Central memory CD8-positive, alpha-beta T cell (primary cell): ENCODE results near the gene LRRC61.

Source experiments
- ATAC-seq: fragments of 150-1000 bp; cut with Tn5 transposase; replicated peaks from 2 replicates; pipeline ENCODE4 v1.10.0; 2022; ENCODE audit warnings: mild to moderate bottlenecking, moderate FRiP score, moderate number of reproducible peaks; ENCODE audit not compliant: poor library complexity, severe bottlenecking; ENCODE audit errors: extremely low read depth
- DNase-seq, 2 donors: peaks; one replicate each; pipeline ENCODE4 v3.0.0; 2021; ENCODE audit warnings: low spot score in 2 of 2
- H3K27ac Mint-ChIP-seq: one replicate; pipeline ENCODE4 v1.8.0; 2022; ENCODE audit warnings: low read depth, mild to moderate bottlenecking, moderate library complexity, mixed read lengths
- H3K27me3 Mint-ChIP-seq: one replicate; pipeline ENCODE4 v1.8.0; 2022; ENCODE audit warnings: mixed read lengths
- H3K36me3 Mint-ChIP-seq: one replicate; pipeline ENCODE4 v1.8.0; 2022; ENCODE audit warnings: mild to moderate bottlenecking, moderate library complexity, mixed read lengths; ENCODE audit not compliant: insufficient read depth
- H3K4me1 Mint-ChIP-seq: one replicate; pipeline ENCODE4 v1.8.0; 2022; ENCODE audit warnings: mixed read lengths
- H3K4me3 Mint-ChIP-seq: one replicate; pipeline ENCODE4 v1.8.0; 2022; ENCODE audit warnings: mild to moderate bottlenecking, moderate library complexity, mixed read lengths
- H3K9me3 Mint-ChIP-seq: one replicate; pipeline ENCODE4 v1.8.0; 2022; ENCODE audit warnings: mixed read lengths

LRRC61 gene

DNA sequence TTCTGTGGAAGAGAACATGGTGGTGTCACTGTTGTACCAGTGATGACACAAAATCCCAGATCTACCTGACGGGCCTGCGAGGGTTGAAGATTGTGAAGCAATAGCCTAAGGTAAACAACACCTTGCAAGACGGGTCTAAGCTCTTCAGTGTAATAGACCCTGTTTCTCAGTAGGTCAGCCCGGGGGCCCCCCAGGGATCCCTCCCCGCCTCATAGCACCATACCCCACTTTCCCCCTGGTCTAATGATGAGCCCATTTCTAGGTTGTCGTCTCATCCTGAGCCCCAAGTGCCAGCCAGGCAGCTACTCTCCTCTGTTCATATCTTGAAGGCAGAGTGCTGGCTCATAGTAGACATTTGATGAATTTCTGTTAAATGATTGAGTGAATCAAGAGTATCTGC, 2.7 kb downstream of the LRRC61 start:
- DNase-seq, result no peak
- Mint-ChIP-seq H3K4me1 (peaks cover 38% of the 10 kb centered on the region), H3K4me3 (no peak overlapping the region), H3K36me3 (peaks cover 22% of the 10 kb centered on the region), H3K27ac (no peak overlapping the region), H3K27me3 (no peaks in the 10 kb centered on the region), H3K9me3 (no peaks in the 10 kb centered on the region)
- no peak for ATAC-seq

GRCh38 chr7:150326657-150327268, 3.6 kb downstream of the LRRC61 start:
- DNase-seq (no peak), ATAC-seq (no peak)
- H3K27ac Mint-ChIP-seq, result no peak overlapping the region
- peaks cover 32% of the 10 kb centered on the region for H3K4me1 Mint-ChIP-seq
- no peaks in the 10 kb centered on the region for H3K27me3 Mint-ChIP-seq
- H3K36me3 Mint-ChIP-seq, result peaks cover 25% of the 10 kb centered on the region
- H3K9me3 Mint-ChIP-seq, result no peaks in the 10 kb centered on the region
- no peak overlapping the region for H3K4me3 Mint-ChIP-seq

GRCh38 chr7:150327308-150327707, 4.2 kb downstream of the LRRC61 start:
- no peaks in the 10 kb centered on the region for H3K27me3 Mint-ChIP-seq
- H3K4me3 Mint-ChIP-seq, result no peak overlapping the region
- H3K36me3 Mint-ChIP-seq, result peaks cover 25% of the 10 kb centered on the region
- H3K9me3 Mint-ChIP-seq, result no peaks in the 10 kb centered on the region
- no peak overlapping the region for H3K27ac Mint-ChIP-seq
- peaks cover 26% of the 10 kb centered on the region for H3K4me1 Mint-ChIP-seq
- ATAC-seq (no peak), DNase-seq (no peak)

- H3K27me3 Mint-ChIP-seq, result no peaks in the 10 kb centered on the region
- peak; percentile 10 for ATAC-seq
- H3K36me3 Mint-ChIP-seq, result peaks cover 25% of the 10 kb centered on the region
- no peak overlapping the region for H3K27ac Mint-ChIP-seq
- H3K4me1 Mint-ChIP-seq, result peaks cover 9% of the 10 kb centered on the region
- DNase-seq, result no peak
- no peaks in the 10 kb centered on the region for H3K9me3 Mint-ChIP-seq
- no peak overlapping the region for H3K4me3 Mint-ChIP-seq
These were observed 6.4 kb downstream of the LRRC61 start for GRCh38 chr7:150329331-150330120.

DNA sequence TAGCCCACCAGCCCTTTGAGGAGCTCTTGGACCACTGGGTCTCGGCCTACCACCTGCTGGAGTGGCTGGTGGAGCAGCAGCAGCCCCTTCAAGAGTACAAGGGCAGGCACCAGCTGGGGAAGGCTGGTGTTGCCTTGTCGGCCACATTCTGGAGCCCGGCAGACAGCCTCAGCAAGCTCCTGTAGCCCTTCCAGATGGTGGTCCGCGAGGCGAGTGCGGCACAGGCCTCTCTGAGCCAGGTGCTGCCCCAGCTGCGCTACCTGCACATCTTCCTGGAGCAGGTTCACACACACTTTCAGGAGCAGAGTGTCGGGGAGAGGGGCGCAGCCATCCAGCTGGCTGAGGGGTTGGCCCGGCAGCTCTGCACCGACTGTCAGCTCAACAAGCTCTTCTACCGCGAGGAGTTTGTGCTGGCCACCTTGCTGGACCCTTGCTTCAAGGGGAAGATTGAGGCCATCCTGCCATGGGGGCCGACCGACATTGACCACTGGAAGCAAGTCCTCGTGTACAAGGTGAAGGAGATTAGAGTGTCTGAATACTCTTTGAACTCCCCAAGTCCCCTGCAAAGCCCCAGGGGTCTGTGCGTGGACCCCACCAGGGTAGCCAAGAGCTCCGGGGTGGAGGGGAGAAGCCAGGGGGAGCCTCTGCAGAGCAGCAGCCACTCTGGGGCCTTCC, 7.2 kb downstream of the LRRC61 start:
- Mint-ChIP-seq H3K4me1 (peaks cover under 1% of the 10 kb centered on the region), H3K27me3 (no peaks in the 10 kb centered on the region), H3K4me3 (no peak overlapping the region), H3K27ac (no peak overlapping the region), H3K36me3 (peaks cover 23% of the 10 kb centered on the region), H3K9me3 (no peaks in the 10 kb centered on the region)
- ATAC-seq (no peak), DNase-seq (no peak)

DNA sequence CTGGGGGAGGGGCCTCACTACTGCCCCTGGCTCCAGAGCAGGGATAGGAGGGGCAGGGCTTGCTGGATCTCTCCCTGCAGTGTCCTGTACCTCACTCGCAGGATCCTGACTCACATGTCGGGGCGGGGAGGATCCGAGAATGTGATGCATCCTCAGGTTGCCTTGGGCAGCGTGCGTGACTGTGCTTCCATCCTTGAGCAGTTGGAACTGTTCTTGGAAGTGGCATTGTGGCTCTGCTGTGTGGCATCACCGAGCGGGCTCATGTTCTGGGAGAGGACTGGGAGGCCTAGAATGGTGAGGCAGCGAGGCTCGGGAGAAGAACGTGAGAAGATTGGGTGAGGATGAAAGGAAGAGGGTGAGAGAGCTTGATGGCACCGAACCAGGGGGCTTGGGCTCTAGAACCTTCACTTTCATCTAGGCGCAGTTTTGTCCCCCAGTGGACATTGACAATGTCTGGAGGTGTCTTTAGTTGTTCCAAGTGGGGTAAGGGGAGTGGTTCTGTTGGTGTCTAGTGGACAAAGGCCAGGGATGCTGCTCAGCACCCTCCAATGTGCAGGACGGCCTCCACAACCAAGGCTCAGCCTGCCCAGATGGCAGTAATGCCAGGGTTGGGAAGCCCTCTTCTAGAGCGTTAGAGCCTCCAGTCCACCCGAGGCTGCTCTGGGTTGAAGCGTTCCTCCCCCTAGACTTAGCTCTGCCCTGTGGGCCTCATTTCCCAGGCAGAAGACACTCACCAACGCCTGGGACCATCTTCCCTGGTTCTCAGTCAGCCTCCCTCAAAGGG, 9.9 kb downstream of the LRRC61 start:
- H3K27ac Mint-ChIP-seq, result no peak overlapping the region
- DNase-seq (no peak), ATAC-seq (no peak)
- H3K9me3 Mint-ChIP-seq, result no peaks in the 10 kb centered on the region
- H3K4me3 Mint-ChIP-seq, result no peak overlapping the region
- H3K4me1 Mint-ChIP-seq, result peaks cover 3% of the 10 kb centered on the region
- H3K27me3 Mint-ChIP-seq, result no peaks in the 10 kb centered on the region
- H3K36me3 Mint-ChIP-seq, result peaks cover 12% of the 10 kb centered on the region

GRCh38 chr7:150333659-150334058, 10.5 kb downstream of the LRRC61 start:
- Mint-ChIP-seq H3K27me3 (no peaks in the 10 kb centered on the region), H3K4me1 (peaks cover 5% of the 10 kb centered on the region), H3K36me3 (peaks cover 10% of the 10 kb centered on the region), H3K4me3 (no peak overlapping the region), H3K27ac (no peak overlapping the region), H3K9me3 (no peaks in the 10 kb centered on the region)
- DNase-seq (no peak), ATAC-seq (no peak)

DNA sequence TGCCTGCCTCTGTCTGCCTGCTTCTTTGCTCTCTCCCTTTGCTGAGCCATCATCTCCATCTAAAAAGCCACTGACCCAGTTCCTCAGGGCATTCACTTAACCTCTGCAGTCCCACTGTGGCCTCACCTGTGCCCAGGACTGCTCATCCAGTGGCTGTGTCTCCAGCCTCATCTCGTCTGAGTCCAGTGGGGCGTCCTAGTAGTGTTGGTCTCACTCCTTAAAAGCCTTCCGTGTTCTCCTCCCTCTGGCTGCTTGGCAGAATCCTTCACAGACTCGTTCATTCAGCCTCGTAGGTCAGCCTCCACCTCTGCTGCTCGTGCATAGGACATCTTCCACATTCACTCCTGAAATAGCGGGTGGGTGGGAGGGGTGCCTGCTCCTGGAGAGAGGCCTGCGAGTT, 11.0 kb downstream of the LRRC61 start:
- ATAC-seq (no peak), DNase-seq (no peak)
- no peak overlapping the region for H3K27ac Mint-ChIP-seq
- H3K27me3 Mint-ChIP-seq, result no peaks in the 10 kb centered on the region
- peaks cover 5% of the 10 kb centered on the region for H3K4me1 Mint-ChIP-seq
- no peaks in the 10 kb centered on the region for H3K9me3 Mint-ChIP-seq
- no peak overlapping the region for H3K4me3 Mint-ChIP-seq
- H3K36me3 Mint-ChIP-seq, result peaks cover 9% of the 10 kb centered on the region

- H3K4me3 Mint-ChIP-seq, result no peak overlapping the region
- peaks cover 5% of the 10 kb centered on the region for H3K4me1 Mint-ChIP-seq
- no peak for DNase-seq
- peaks cover 10% of the 10 kb centered on the region for H3K36me3 Mint-ChIP-seq
- no peak for ATAC-seq
- no peaks in the 10 kb centered on the region for H3K9me3 Mint-ChIP-seq
- no peak overlapping the region for H3K27ac Mint-ChIP-seq
- no peaks in the 10 kb centered on the region for H3K27me3 Mint-ChIP-seq
These were observed 12.1 kb downstream of the LRRC61 start for GRCh38 chr7:150335108-150335773.

GRCh38 chr7:150335774-150336112, 12.6 kb downstream of the LRRC61 start:
- no peak overlapping the region for H3K27ac Mint-ChIP-seq
- ATAC-seq (no peak), DNase-seq (no peak)
- no peaks in the 10 kb centered on the region for H3K9me3 Mint-ChIP-seq
- peaks cover 10% of the 10 kb centered on the region for H3K36me3 Mint-ChIP-seq
- H3K27me3 Mint-ChIP-seq, result no peaks in the 10 kb centered on the region
- peaks cover 5% of the 10 kb centered on the region for H3K4me1 Mint-ChIP-seq
- H3K4me3 Mint-ChIP-seq, result no peak overlapping the region

- H3K27me3 Mint-ChIP-seq, result peaks cover 3% of the 10 kb centered on the region
- peaks cover 8% of the 10 kb centered on the region for H3K36me3 Mint-ChIP-seq
- H3K27ac Mint-ChIP-seq, result no peak overlapping the region
- no peaks in the 10 kb centered on the region for H3K9me3 Mint-ChIP-seq
- ATAC-seq (no peak), DNase-seq (no peak)
- H3K4me3 Mint-ChIP-seq, result no peak overlapping the region
- H3K4me1 Mint-ChIP-seq, result peaks cover 5% of the 10 kb centered on the region
These were observed 13.6 kb downstream of the LRRC61 start for GRCh38 chr7:150336746-150337145.

DNA sequence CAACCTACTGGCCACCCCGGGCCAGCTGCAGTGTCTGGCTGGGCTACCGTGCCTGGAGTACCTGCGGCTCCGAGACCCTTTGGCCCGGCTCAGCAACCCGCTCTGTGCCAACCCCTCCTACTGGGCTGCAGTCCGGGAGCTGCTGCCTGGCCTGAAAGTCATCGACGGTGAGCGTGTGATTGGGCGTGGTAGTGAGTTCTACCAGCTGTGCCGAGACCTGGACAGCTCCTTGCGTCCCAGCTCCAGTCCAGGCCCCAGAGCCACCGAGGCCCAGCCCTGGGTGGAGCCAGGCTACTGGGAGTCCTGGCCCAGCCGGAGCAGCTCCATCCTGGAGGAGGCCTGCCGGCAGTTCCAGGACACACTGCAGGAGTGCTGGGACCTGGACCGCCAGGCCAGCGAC, 14.0 kb downstream of the LRRC61 start:
- H3K4me3 Mint-ChIP-seq, result no peak overlapping the region
- no peak for ATAC-seq

More for the DNA sequence above, 14.0 kb downstream of the LRRC61 start:
- Mint-ChIP-seq H3K36me3 (peaks cover 9% of the 10 kb centered on the region), H3K27ac (no peak overlapping the region), H3K4me1 (peaks cover 5% of the 10 kb centered on the region), H3K9me3 (no peaks in the 10 kb centered on the region), H3K27me3 (peaks cover 8% of the 10 kb centered on the region)
- DNase-seq, result no peak
